Gastrocnemius medialis (tissue), 4 donors: ENCODE results near the gene ALOX5AP.

ENCODE experiments used
- CTCF ChIP-seq, 5 experiments: fragments of 450-650 bp in 3 of 5; fragments of 200-600 bp in 2 of 5; sonication (generic) in 2 of 5; IDR thresholded peaks in 4 of 5; conservative IDR thresholded peaks in 1 of 5; 1 replicate in 4 of 5; 2 replicates in 1 of 5; pipeline ENCODE4 v1.5.1; 2016 to 2019; ENCODE audit warnings: antibody characterized with exemption in 5 of 5, mild to moderate bottlenecking in 3 of 5, moderate library complexity in 3 of 5
- POLR2A ChIP-seq, 2 donors: fragments of 450-650 bp; IDR thresholded peaks; one replicate each; pipeline ENCODE4 v1.6.1; 2017; ENCODE audit warnings: antibody characterized with exemption in 2 of 2, mild to moderate bottlenecking in 2 of 2, moderate library complexity in 2 of 2

- TF ChIP-seq CTCF (IDR thresholded peaks at IDR 0.05 in 4 of 5, conservative IDR thresholded peaks at IDR 0.05 in 1 of 5) (no peak), POLR2A (IDR thresholded peaks at IDR 0.05) (no peak)
Observed at GRCh38 chr13:30779608-30780007, 44.3 kb downstream of the ALOX5AP start.
